Activated T-cell treated with anti-CD3 and anti-CD28 coated beads, Interleukin-2, amount 50 U/mL, for 72 hours (primary cell): ENCODE results near the gene LTB. TPM values are rescaled to one million over a fixed set of nuclear protein-coding genes. Genes with fewer than 3 reads are reported as not detected.

Source experiments
- ATAC-seq, 2 donors: fragments of 150-1000 bp; cut with Tn5 transposase; replicated peaks in 1 of 2; 2 replicates each; pipeline ENCODE4 v1.10.0; 2021; ENCODE audit warnings: moderate library complexity in 2 of 2, mild to moderate bottlenecking in 1 of 2
- DNase-seq, 2 donors: peaks; one replicate each; pipeline ENCODE4 v3.0.0; 2021 to 2022; ENCODE audit warnings: mixed read lengths in 1 of 2
- H3K27ac Mint-ChIP-seq: one replicate; pipeline ENCODE4 v1.8.0; 2022; ENCODE audit warnings: mild to moderate bottlenecking, moderate library complexity, mixed read lengths
- H3K27me3 Mint-ChIP-seq: one replicate; pipeline ENCODE4 v1.8.0; 2022; ENCODE audit warnings: low read depth, mixed read lengths
- H3K36me3 Mint-ChIP-seq, 2 donors: one replicate each; pipeline ENCODE4 v1.8.0; 2022; ENCODE audit warnings: mixed read lengths in 2 of 2, mild to moderate bottlenecking in 1 of 2; ENCODE audit not compliant: insufficient read depth in 2 of 2
- H3K4me1 Mint-ChIP-seq: one replicate; pipeline ENCODE4 v1.8.0; 2022; ENCODE audit warnings: low read depth, mixed read lengths
- H3K4me3 Mint-ChIP-seq, 2 donors: one replicate each; pipeline ENCODE4 v1.8.0; 2022; ENCODE audit warnings: mild to moderate bottlenecking in 2 of 2, mixed read lengths in 2 of 2, moderate library complexity in 2 of 2
- H3K9me3 Mint-ChIP-seq, 2 donors: one replicate each; pipeline ENCODE4 v1.8.0; 2022; ENCODE audit warnings: mixed read lengths in 2 of 2
- total RNA-seq, 2 donors: library from RNA; stranded (reverse); gene quantifications; one replicate each; pipeline ENCODE4 v1.2.3, GENCODE V29; 2022

The LTB gene
- total RNA-seq, 2 donors from 2014 or later, result 43.4 to 61.8 TPM

DNA sequence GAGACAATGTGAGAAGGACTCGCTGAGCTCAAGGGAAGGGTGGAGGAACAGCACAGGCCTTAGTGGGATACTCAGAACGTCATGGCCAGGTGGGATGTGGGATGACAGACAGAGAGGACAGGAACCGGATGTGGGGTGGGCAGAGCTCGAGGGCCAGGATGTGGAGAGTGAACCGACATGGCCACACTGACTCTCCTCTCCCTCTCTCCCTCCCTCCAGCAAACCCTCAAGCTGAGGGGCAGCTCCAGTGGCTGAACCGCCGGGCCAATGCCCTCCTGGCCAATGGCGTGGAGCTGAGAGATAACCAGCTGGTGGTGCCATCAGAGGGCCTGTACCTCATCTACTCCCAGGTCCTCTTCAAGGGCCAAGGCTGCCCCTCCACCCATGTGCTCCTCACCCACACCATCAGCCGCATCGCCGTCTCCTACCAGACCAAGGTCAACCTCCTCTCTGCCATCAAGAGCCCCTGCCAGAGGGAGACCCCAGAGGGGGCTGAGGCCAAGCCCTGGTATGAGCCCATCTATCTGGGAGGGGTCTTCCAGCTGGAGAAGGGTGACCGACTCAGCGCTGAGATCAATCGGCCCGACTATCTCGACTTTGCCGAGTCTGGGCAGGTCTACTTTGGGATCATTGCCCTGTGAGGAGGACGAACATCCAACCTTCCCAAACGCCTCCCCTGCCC is 5.2 kb downstream of the LTB start:
- Mint-ChIP-seq H3K9me3 (no peaks in the 10 kb centered on the region), H3K36me3 (peaks cover 13 to 16% of the 10 kb centered on the region in 2 donors), H3K27ac (peak overlapping the region; percentile 89), H3K4me3 (peak overlapping the region; percentile 92), H3K27me3 (no peaks in the 10 kb centered on the region), H3K4me1 (peaks cover 94% of the 10 kb centered on the region)
- DNase-seq, result peak; percentile 58 to 72
- peak in 1 of 2 donors; percentile 14 for ATAC-seq

DNA sequence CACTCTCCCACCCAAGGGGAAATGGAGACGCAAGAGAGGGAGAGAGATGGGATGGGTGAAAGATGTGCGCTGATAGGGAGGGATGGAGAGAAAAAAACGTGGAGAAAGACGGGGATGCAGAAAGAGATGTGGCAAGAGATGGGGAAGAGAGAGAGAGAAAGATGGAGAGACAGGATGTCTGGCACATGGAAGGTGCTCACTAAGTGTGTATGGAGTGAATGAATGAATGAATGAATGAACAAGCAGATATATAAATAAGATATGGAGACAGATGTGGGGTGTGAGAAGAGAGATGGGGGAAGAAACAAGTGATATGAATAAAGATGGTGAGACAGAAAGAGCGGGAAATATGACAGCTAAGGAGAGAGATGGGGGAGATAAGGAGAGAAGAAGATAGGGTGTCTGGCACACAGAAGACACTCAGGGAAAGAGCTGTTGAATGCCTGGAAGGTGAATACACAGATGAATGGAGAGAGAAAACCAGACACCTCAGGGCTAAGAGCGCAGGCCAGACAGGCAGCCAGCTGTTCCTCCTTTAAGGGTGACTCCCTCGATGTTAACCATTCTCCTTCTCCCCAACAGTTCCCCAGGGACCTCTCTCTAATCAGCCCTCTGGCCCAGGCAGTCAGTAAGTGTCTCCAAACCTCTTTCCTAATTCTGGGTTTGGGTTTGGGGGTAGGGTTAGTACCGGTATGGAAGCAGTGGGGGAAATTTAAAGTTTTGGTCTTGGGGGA is 6.1 kb downstream of the LTB start:
- Mint-ChIP-seq H3K4me1 (peaks cover 94% of the 10 kb centered on the region), H3K27ac (peak overlapping the region; percentile 89), H3K27me3 (no peaks in the 10 kb centered on the region), H3K9me3 (no peaks in the 10 kb centered on the region), H3K4me3 (peak overlapping the region; percentile 92), H3K36me3 (peaks cover 9 to 10% of the 10 kb centered on the region in 2 donors)
- DNase-seq (no peak), ATAC-seq (no peak)

DNA sequence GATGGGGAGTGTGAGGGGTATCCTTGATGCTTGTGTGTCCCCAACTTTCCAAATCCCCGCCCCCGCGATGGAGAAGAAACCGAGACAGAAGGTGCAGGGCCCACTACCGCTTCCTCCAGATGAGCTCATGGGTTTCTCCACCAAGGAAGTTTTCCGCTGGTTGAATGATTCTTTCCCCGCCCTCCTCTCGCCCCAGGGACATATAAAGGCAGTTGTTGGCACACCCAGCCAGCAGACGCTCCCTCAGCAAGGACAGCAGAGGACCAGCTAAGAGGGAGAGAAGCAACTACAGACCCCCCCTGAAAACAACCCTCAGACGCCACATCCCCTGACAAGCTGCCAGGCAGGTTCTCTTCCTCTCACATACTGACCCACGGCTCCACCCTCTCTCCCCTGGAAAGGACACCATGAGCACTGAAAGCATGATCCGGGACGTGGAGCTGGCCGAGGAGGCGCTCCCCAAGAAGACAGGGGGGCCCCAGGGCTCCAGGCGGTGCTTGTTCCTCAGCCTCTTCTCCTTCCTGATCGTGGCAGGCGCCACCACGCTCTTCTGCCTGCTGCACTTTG is 6.8 kb downstream of the LTB start, which contains the start of gene TNF:
Gene TNF (plus strand): TSS at position 231 of the 567 bp plus-strand sequence. CDS start 177 bp downstream, at position 408.
- H3K4me3 Mint-ChIP-seq, result peak within 1 kb of the TSS; percentile 92
- peak; percentile 78 for DNase-seq
- ATAC-seq, result peak; percentile 13 to 25
- H3K4me1 Mint-ChIP-seq, result peaks cover 96% of the 10 kb centered on the region
- no peaks in the 10 kb centered on the region for H3K9me3 Mint-ChIP-seq
- peaks cover 8% of the 10 kb centered on the region in 2 donors for H3K36me3 Mint-ChIP-seq
- H3K27ac Mint-ChIP-seq, result peak within 1 kb of the TSS; percentile 89
- no peaks in the 10 kb centered on the region for H3K27me3 Mint-ChIP-seq

DNA sequence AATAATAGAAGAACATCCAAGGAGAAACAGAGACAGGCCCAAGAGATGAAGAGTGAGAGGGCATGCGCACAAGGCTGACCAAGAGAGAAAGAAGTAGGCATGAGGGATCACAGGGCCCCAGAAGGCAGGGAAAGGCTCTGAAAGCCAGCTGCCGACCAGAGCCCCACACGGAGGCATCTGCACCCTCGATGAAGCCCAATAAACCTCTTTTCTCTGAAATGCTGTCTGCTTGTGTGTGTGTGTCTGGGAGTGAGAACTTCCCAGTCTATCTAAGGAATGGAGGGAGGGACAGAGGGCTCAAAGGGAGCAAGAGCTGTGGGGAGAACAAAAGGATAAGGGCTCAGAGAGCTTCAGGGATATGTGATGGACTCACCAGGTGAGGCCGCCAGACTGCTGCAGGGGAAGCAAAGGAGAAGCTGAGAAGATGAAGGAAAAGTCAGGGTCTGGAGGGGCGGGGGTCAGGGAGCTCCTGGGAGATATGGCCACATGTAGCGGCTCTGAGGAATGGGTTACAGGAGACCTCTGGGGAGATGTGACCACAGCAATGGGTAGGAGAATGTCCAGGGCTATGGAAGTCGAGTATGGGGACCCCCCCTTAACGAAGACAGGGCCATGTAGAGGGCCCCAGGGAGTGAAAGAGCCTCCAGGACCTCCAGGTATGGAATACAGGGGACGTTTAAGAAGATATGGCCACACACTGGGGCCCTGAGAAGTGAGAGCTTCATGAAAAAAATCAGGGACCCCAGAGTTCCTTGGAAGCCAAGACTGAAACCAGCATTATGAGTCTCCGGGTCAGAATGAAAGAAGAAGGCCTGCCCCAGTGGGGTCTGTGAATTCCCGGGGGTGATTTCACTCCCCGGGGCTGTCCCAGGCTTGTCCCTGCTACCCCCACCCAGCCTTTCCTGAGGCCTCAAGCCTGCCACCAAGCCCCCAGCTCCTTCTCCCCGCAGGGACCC is 7.8 kb downstream of the LTB start:
- DNase-seq (peak in 1 of 2 donors; percentile 62), ATAC-seq (peak in 1 of 2 donors; percentile 3)
- Mint-ChIP-seq H3K27ac (peak overlapping the region; percentile 81), H3K4me1 (peaks cover 96% of the 10 kb centered on the region), H3K36me3 (peaks cover 8% of the 10 kb centered on the region in 2 donors), H3K9me3 (no peaks in the 10 kb centered on the region), H3K4me3 (peak overlapping the region; percentile 92), H3K27me3 (no peaks in the 10 kb centered on the region)

DNA sequence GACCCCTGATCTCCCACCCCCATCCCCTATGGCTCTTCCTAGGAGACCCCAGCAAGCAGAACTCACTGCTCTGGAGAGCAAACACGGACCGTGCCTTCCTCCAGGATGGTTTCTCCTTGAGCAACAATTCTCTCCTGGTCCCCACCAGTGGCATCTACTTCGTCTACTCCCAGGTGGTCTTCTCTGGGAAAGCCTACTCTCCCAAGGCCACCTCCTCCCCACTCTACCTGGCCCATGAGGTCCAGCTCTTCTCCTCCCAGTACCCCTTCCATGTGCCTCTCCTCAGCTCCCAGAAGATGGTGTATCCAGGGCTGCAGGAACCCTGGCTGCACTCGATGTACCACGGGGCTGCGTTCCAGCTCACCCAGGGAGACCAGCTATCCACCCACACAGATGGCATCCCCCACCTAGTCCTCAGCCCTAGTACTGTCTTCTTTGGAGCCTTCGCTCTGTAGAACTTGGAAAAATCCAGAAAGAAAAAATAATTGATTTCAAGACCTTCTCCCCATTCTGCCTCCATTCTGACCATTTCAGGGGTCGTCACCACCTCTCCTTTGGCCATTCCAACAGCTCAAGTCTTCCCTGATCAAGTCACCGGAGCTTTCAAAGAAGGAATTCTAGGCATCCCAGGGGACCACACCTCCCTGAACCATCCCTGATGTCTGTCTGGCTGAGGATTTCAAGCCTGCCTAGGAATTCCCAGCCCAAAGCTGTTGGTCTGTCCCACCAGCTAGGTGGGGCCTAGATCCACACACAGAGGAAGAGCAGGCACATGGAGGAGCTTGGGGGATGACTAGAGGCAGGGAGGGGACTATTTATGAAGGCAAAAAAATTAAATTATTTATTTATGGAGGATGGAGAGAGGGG is 8.8 kb downstream of the LTB start:
- DNase-seq (no peak), ATAC-seq (no peak)
- peaks cover 96% of the 10 kb centered on the region for H3K4me1 Mint-ChIP-seq
- H3K27me3 Mint-ChIP-seq, result no peaks in the 10 kb centered on the region
- H3K27ac Mint-ChIP-seq, result peak overlapping the region; percentile 81
- H3K36me3 Mint-ChIP-seq, result peaks cover 8% of the 10 kb centered on the region in 2 donors
- H3K9me3 Mint-ChIP-seq, result no peaks in the 10 kb centered on the region
- H3K4me3 Mint-ChIP-seq, result peak overlapping the region; percentile 92

DNA sequence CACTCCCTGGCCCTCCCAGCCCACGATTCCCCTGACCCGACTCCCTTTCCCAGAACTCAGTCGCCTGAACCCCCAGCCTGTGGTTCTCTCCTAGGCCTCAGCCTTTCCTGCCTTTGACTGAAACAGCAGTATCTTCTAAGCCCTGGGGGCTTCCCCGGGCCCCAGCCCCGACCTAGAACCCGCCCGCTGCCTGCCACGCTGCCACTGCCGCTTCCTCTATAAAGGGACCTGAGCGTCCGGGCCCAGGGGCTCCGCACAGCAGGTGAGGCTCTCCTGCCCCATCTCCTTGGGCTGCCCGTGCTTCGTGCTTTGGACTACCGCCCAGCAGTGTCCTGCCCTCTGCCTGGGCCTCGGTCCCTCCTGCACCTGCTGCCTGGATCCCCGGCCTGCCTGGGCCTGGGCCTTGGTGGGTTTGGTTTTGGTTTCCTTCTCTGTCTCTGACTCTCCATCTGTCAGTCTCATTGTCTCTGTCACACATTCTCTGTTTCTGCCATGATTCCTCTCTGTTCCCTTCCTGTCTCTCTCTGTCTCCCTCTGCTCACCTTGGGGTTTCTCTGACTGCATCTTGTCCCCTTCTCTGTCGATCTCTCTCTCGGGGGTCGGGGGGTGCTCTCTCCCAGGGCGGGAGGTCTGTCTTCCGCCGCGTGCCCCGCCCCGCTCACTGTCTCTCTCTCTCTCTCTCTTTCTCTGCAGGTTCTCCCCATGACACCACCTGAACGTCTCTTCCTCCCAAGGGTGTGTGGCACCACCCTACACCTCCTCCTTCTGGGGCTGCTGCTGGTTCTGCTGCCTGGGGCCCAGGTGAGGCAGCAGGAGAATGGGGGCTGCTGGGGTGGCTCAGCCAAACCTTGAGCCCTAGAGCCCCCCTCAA is 9.9 kb downstream of the LTB start, which contains the start of gene LTA:
Gene LTA (plus strand): TSS at position 249 of the 871 bp plus-strand sequence. CDS start 454 bp downstream, at position 703.
- Mint-ChIP-seq H3K27me3 (no peaks in the 10 kb centered on the region), H3K9me3 (no peaks in the 10 kb centered on the region), H3K27ac (peak within 1 kb of the TSS; percentile 89), H3K4me1 (peaks cover 98% of the 10 kb centered on the region), H3K36me3 (peaks cover 8% of the 10 kb centered on the region in 2 donors), H3K4me3 (peak within 1 kb of the TSS; percentile 92)
- DNase-seq, result peak; percentile 83 to 85
- ATAC-seq, result peak; percentile 51 to 62

DNA sequence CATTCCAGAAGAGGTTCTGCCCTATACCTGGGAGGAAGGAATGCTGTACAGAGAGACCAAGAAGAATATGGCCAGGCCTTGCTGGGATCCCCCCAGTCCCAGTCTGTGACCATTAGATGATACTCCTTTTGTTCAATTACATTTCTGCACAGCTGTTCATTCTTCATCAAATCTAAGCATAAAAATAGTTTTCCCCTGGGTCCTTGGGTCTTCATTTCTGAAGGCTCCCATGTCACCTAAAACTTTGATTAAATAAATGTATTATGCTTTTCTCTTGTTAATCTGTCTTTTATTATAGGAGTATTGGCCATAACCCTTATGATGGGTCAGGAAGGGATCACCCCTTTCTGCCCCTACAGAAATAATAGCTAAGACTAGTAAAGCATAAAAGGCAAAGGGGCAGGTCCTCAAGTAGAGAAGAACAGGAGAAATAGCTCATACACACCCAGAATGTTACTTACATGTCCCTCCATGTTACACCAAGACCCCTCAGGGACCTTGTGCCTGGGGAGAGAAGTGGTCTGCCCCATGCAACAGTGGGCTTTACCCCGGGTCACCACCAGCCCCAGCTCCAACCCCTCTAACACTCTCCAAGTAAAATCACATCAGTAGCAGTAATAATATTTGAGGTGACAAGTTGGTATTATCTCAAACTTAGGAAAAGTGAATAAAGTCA is 12.2 kb downstream of the LTB start:
- Mint-ChIP-seq H3K27ac (no peak overlapping the region), H3K4me1 (peaks cover 88% of the 10 kb centered on the region), H3K9me3 (no peaks in the 10 kb centered on the region), H3K27me3 (no peaks in the 10 kb centered on the region), H3K36me3 (no peaks in the 10 kb centered on the region), H3K4me3 (peak overlapping the region in 1 of 2 donors; percentile 12)
- DNase-seq, result no peak
- no peak for ATAC-seq

DNA sequence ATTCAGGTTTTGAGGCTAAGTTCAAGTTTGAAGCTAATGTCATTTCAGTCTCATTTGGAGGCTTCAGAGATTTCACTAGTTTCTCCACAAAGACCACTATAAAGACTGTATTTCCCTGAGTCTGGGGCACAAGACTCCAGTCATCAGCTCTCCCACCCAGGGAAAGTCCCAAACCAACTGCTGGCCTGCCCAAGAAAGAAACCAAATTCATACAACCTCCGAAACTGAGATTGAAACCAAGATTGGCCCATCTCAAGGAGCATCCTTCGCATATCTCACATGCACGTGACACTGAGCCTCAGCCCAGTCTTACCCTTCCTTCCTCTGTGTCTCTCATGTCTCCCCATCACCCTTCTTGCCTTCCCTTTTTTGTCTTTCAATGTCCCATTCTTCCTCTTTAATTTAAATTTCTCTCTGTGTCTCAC is 13.7 kb downstream of the LTB start:
- Mint-ChIP-seq H3K27me3 (peaks cover 4% of the 10 kb centered on the region), H3K9me3 (no peaks in the 10 kb centered on the region), H3K4me1 (peaks cover 85% of the 10 kb centered on the region), H3K27ac (peak overlapping the region; percentile 87), H3K36me3 (peaks cover 2 to 4% of the 10 kb centered on the region in 2 donors), H3K4me3 (peak overlapping the region; percentile 70 to 83)
- DNase-seq (peak; percentile 79 to 87), ATAC-seq (peak; percentile 61 to 68)

DNA sequence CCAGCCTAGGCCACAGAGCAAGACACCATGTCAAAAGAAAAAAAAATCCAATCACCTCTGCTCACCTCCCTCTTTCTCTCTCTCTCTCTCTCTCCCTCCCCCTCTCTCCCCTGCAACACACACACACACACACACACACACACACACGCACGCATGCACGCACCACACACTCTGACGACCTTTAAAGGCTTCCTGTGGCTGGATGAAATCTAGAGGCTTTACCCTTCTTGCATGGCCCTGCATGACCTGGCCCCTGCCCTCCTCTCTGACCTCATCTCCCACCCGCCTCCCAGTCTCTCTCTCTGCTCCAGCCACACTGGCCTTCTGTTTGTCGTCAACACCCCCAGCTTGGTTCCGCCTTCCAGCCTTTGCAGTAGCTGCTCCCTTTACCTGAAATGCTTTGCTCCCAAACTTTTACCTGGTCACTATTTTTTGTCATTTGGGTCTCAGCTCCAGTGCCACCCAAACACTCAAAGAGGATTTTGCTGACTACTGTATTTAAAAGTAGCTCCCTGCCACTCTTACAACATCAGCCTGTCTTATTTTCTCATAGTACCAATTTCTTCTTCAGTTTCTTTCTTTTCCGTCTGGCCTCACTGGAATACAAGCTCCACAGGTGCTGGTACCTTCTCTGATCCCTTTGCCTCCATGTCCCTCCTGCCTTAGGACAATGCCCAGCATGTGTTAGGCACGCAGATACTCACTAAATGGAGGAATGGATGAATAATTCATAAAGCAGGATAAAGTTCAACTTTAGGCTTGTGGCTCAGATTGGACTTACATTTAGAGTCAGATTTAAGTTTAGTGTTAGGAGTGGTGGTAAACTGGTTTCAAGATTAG is 14.5 kb downstream of the LTB start:
- peaks cover 2 to 6% of the 10 kb centered on the region in 2 donors for H3K36me3 Mint-ChIP-seq
- H3K27me3 Mint-ChIP-seq, result peaks cover 4% of the 10 kb centered on the region
- DNase-seq (peak in 1 of 2 donors; percentile 36), ATAC-seq (peak; percentile 28)
- peak overlapping the region; percentile 87 for H3K27ac Mint-ChIP-seq
- no peaks in the 10 kb centered on the region for H3K9me3 Mint-ChIP-seq
- H3K4me1 Mint-ChIP-seq, result peaks cover 84% of the 10 kb centered on the region
- peak overlapping the region; percentile 70 to 83 for H3K4me3 Mint-ChIP-seq

DNA sequence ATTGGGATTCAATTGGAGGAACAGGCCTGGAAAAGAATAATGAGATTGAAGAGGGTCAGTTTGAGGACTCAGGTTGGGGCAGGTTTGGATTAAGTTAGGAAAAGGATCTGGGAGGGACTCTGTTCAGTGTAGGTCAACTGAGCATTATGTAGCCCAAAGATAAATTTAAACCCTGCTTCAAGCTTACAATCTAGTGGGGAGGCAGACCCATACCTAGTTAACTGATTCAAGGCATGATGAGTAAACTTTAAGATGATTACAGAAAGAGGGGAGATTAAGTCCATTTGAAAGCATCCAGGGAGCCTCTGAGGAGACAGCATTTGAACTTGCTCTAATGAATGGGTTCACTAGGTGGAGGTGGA is 21.5 kb downstream of the LTB start:
- DNase-seq, result no peak
- H3K9me3 Mint-ChIP-seq, result no peaks in the 10 kb centered on the region
- H3K4me1 Mint-ChIP-seq, result peaks cover 93% of the 10 kb centered on the region
- peak overlapping the region; percentile 68 for H3K27ac Mint-ChIP-seq
- H3K4me3 Mint-ChIP-seq, result peak overlapping the region; percentile 77 to 86
- peaks cover 4% of the 10 kb centered on the region for H3K27me3 Mint-ChIP-seq
- ATAC-seq, result no peak
- H3K36me3 Mint-ChIP-seq, result peaks cover 6 to 15% of the 10 kb centered on the region in 2 donors
